ENCODE results near the gene FLII. TPM values are rescaled to one million over a fixed set of nuclear protein-coding genes. Genes with fewer than 3 reads are reported as not detected.

Gene FLII
- total RNA-seq, 1 experiment from 2014 or later, result 430 TPM

DNA sequence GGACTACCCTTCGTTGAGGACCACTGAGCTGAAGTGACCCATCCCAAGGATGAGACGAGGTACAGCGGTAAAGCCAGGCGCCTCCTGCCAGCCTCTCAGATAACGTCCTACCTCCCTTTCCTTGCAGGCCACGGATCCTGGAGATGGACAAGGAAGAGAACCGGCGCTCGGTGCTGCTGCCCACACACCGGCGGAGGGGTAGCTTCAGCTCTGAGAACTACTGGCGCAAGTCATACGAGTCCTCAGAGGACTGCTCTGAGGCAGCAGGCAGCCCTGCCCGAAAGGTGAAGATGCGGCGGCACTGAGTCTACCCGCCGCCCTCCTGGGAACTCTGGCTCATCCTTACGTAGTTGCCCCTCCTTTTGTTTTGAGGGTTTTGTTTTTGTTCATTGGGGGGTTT, 50.4 kb downstream of the FLII start:
- peaks cover 6% of the 10 kb centered on the region for H3K4me1 ChIP-seq (replicated peaks; ENCODE audit: insufficient read depth)
- no TSS peak for BruUV-seq (replicated peaks)
- intact Hi-C loops (cut with micrococcal nuclease; ENCODE audit: unreplicated experiment), result no loop called here

DNA sequence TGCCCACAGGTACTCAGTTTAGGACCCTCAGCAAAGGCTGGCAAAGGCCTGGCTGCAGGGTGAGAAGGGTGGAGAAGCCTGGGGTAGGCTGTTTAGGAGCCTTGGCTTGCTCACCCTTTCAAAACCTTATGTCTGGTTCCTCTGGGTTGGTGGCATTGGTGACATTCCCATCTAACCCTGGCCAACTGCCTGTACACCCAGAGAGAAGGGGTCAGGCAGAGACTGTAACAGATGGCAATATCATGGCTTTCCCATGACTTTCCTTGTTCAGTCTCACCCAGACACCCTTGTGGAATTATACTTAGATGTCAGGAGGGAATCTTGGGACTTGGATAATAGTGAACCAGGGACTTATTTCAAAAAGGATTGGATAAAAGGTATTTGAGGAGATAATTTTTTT, 51.6 kb downstream of the FLII start:
- ChIA-PET POLR2A (ENCODE audit: unreplicated experiment) (no interaction called here), CTCF (interaction anchor here (0.7 kb wide), 1 partner anchor 14 kb away, joined by 6 read pairs; no protein-coding TSS in a partner anchor)

More for the DNA sequence above, 50.4 kb downstream of the FLII start:
- Histone ChIP-seq H3K4me3 (no peak overlapping the region), H4K20me1 (ENCODE audit: insufficient read depth) (peaks cover 30% of the 10 kb centered on the region), H3F3A (ENCODE audit: insufficient read depth, low read depth) (peaks cover 13% of the 10 kb centered on the region), H2AFZ (no peak overlapping the region), H3K27ac (no peak overlapping the region), H3K27me3 (ENCODE audit: insufficient read depth, low read depth) (no peaks in the 10 kb centered on the region), H3K4me2 (no peak overlapping the region), H3K79me2 (ENCODE audit: low read depth) (peaks cover 20% of the 10 kb centered on the region; the same call in 1 of the 2 replicates), H3K36me3 (ENCODE audit: low read depth) (peaks cover 16% of the 10 kb centered on the region), H3K9me2 (ENCODE audit: insufficient read depth) (no peaks in the 10 kb centered on the region), H3K9me3 (ENCODE audit: insufficient read depth, low read depth) (no peaks in the 10 kb centered on the region)
- CTCF ChIA-PET, result no interaction called here
- POLR2A ChIA-PET (ENCODE audit: unreplicated experiment), result no interaction called here
- DNase-seq, result no peak
- TF ChIP-seq EZH2 (IDR thresholded peaks at IDR 0.05; ENCODE audit: low read depth), result no peak
- TF ChIP-seq, protein P1, sequence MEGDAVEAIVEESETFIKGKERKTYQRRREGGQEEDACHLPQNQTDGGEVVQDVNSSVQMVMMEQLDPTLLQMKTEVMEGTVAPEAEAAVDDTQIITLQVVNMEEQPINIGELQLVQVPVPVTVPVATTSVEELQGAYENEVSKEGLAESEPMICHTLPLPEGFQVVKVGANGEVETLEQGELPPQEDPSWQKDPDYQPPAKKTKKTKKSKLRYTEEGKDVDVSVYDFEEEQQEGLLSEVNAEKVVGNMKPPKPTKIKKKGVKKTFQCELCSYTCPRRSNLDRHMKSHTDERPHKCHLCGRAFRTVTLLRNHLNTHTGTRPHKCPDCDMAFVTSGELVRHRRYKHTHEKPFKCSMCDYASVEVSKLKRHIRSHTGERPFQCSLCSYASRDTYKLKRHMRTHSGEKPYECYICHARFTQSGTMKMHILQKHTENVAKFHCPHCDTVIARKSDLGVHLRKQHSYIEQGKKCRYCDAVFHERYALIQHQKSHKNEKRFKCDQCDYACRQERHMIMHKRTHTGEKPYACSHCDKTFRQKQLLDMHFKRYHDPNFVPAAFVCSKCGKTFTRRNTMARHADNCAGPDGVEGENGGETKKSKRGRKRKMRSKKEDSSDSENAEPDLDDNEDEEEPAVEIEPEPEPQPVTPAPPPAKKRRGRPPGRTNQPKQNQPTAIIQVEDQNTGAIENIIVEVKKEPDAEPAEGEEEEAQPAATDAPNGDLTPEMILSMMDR (conservative IDR thresholded peaks at IDR 0.05), result no peak

DNA sequence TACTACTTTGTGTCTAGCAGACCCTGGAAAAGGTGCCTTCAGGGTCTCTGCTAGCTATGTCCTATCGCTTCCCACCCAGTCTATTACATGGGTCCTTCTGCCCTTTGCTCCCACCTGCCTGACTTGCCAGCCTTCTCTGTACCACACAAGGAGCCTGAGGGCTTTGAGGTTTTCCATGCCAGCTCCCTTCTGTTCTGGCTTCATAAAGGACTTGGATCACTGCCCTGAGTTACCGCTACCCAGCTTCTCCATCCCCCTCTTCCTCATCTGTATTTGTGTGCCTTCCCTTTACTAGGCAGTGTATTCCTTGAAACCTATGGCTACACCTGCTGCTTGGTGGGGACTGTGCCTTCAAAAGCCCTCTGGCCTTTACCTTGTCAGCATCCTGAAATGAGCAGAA, 52.7 kb downstream of the FLII start:
- H3K9me3 ChIP-seq (ENCODE audit: insufficient read depth, low read depth), result no peaks in the 10 kb centered on the region
- H3K27ac ChIP-seq, result no peak overlapping the region
- no peak overlapping the region for H3K4me3 ChIP-seq
- H4K20me1 ChIP-seq (ENCODE audit: insufficient read depth), result peaks cover 50% of the 10 kb centered on the region
- H2AFZ ChIP-seq, result no peak overlapping the region
- H3K79me2 ChIP-seq (ENCODE audit: low read depth), result peaks cover 21% of the 10 kb centered on the region
- BruUV-seq (replicated peaks), result no TSS peak
- no peak overlapping the region for H3K4me2 ChIP-seq
- no peak for DNase-seq
- POLR2A ChIA-PET (ENCODE audit: unreplicated experiment), result no interaction called here
- H3K4me1 ChIP-seq (replicated peaks; ENCODE audit: insufficient read depth), result peaks cover 16% of the 10 kb centered on the region
- intact Hi-C loops (cut with micrococcal nuclease; ENCODE audit: unreplicated experiment), result no loop called here
- peaks cover 24% of the 10 kb centered on the region for H3F3A ChIP-seq (ENCODE audit: insufficient read depth, low read depth)
- peaks cover 16% of the 10 kb centered on the region for H3K36me3 ChIP-seq (ENCODE audit: low read depth)
- TF ChIP-seq, protein P1 (conservative IDR thresholded peaks at IDR 0.05), result no peak
- TF ChIP-seq EZH2 (IDR thresholded peaks at IDR 0.05; ENCODE audit: low read depth), result no peak
- no peaks in the 10 kb centered on the region for H3K27me3 ChIP-seq (ENCODE audit: insufficient read depth, low read depth)
- CTCF ChIA-PET, result no interaction called here
- no peaks in the 10 kb centered on the region for H3K9me2 ChIP-seq (ENCODE audit: insufficient read depth)

More for the DNA sequence above, 51.6 kb downstream of the FLII start:
- Histone ChIP-seq H3K27ac (no peak overlapping the region), H3K36me3 (ENCODE audit: low read depth) (peaks cover 16% of the 10 kb centered on the region), H4K20me1 (ENCODE audit: insufficient read depth) (peaks cover 41% of the 10 kb centered on the region), H3K9me2 (ENCODE audit: insufficient read depth) (no peaks in the 10 kb centered on the region), H3K4me3 (no peak overlapping the region), H3F3A (ENCODE audit: insufficient read depth, low read depth) (peaks cover 24% of the 10 kb centered on the region), H3K79me2 (ENCODE audit: low read depth) (peaks cover 20% of the 10 kb centered on the region; the same call in 1 of the 2 replicates), H2AFZ (no peak overlapping the region), H3K27me3 (ENCODE audit: insufficient read depth, low read depth) (no peaks in the 10 kb centered on the region), H3K4me2 (no peak overlapping the region), H3K4me1 (replicated peaks; ENCODE audit: insufficient read depth) (peaks cover 16% of the 10 kb centered on the region), H3K9me3 (ENCODE audit: insufficient read depth, low read depth) (no peaks in the 10 kb centered on the region)
- no peak for DNase-seq
- TF ChIP-seq, protein P1 (conservative IDR thresholded peaks at IDR 0.05), result no peak
- TF ChIP-seq EZH2 (IDR thresholded peaks at IDR 0.05; ENCODE audit: low read depth), result no peak
- no TSS peak for BruUV-seq (replicated peaks)
- intact Hi-C loops (cut with micrococcal nuclease; ENCODE audit: unreplicated experiment), result no loop called here
